ENCODE results near the gene BEND7. TPM values are rescaled to one million over a fixed set of nuclear protein-coding genes. Genes with fewer than 3 reads are reported as not detected.
A peak's percentile ranks its signal among the peaks of the same experiment; 100 is the strongest.

The BEND7 gene
- total RNA-seq, 1 experiment from 2014 or later = 14.8 TPM

DNA sequence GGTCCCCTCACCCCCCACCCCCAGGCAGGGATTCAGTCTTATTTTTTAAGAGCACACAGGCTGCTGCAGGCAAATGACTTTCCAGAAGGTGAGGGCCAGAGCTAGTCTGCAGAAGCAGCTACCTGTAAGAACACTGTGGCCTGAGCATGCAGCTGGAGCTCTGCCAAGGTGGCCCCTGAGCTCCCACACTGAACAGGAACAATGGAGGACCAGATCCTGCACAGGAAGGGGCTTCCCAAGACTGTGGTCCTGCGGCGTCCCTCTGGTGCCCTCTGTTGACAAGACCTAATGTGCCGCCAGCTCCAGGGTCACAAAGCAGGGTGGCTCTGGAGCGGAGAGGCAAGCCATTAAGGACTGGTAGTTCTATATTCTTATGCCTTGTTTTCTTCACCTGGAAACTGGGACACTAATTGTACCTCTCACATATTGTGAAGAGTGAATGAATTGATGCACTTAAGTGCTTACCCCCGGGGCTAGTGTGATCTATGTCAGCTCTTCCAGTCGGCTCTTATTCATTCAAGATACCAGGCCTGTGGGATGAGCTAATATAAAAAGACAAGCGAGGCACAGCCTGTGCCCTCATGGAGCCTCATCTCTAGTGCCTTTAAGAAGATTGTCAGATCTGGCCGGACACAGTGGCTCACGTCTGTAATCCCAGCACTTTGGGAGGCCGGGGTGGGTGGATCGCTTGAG, 8.0 kb upstream of the BEND7 start:
- no peak for TF ChIP-seq EZH2 (IDR thresholded peaks at IDR 0.05; ENCODE audit: borderline replicate concordance, low read depth, low read length, poor library complexity, severe bottlenecking)
- TF ChIP-seq, protein P1, sequence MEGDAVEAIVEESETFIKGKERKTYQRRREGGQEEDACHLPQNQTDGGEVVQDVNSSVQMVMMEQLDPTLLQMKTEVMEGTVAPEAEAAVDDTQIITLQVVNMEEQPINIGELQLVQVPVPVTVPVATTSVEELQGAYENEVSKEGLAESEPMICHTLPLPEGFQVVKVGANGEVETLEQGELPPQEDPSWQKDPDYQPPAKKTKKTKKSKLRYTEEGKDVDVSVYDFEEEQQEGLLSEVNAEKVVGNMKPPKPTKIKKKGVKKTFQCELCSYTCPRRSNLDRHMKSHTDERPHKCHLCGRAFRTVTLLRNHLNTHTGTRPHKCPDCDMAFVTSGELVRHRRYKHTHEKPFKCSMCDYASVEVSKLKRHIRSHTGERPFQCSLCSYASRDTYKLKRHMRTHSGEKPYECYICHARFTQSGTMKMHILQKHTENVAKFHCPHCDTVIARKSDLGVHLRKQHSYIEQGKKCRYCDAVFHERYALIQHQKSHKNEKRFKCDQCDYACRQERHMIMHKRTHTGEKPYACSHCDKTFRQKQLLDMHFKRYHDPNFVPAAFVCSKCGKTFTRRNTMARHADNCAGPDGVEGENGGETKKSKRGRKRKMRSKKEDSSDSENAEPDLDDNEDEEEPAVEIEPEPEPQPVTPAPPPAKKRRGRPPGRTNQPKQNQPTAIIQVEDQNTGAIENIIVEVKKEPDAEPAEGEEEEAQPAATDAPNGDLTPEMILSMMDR (conservative IDR thresholded peaks at IDR 0.05; ENCODE audit: low read depth, low read length) = peak; percentile 80
- no peaks in the 10 kb centered on the region for H3K4me1 ChIP-seq (ENCODE audit: insufficient read depth, low read length, poor library complexity, severe bottlenecking)
- no peak overlapping the region for H3K4me3 ChIP-seq (ENCODE audit: low read depth, low read length, poor library complexity, severe bottlenecking)
- peak; percentile 77 for DNase-seq (ENCODE audit: low spot score)
- no peaks in the 10 kb centered on the region for H3K36me3 ChIP-seq (ENCODE audit: insufficient read depth, low read length, poor library complexity, severe bottlenecking)
- no peaks in the 10 kb centered on the region for H3K9me3 ChIP-seq (ENCODE audit: low read depth, low read length, poor library complexity, severe bottlenecking)
- H3K27me3 ChIP-seq (replicated peaks; ENCODE audit: insufficient read depth, low read depth, low read length, poor library complexity) = peaks cover 19% of the 10 kb centered on the region
- BruUV-seq (replicated peaks) = no TSS peak
- intact Hi-C loops (cut with micrococcal nuclease; ENCODE audit: unreplicated experiment) = loop anchor here (1.0 to 10.0 kb wide), 2 partner anchors 122 to 165 kb away; no protein-coding TSS in a partner anchor
- ChIA-PET POLR2A (ENCODE audit: low non-redundant PET) (no interaction called here), CTCF (interaction anchor here (0.9 to 1.5 kb wide), 5 partner anchors 9 to 184 kb away, joined by 3 to 15 read pairs (median 5); no protein-coding TSS in a partner anchor)
- H3K27ac ChIP-seq (ENCODE audit: low read depth, low read length, poor library complexity, severe bottlenecking) = no peak overlapping the region

DNA sequence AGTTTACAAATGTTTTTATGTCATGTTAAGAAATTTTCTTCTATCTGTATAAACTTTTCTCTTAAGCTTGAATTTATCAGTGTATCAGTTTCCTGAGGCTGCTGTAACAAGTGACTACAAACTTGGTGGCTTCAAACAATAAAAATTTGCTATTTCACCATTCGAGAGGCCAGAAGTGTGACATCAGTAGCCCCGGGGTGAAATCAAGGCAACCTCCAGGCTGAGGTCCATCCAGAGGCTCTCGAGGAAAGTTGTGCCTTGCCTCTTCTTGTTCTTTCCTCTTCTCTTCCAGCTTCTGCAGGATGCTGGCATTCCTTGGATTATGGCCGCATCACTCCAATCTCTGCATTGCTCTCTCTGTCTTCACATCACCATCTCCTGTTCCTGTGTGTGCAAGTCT, 6.5 kb upstream of the BEND7 start:
- Histone ChIP-seq H3K27ac (ENCODE audit: low read depth, low read length, poor library complexity, severe bottlenecking) (no peak overlapping the region), H3K4me3 (ENCODE audit: low read depth, low read length, poor library complexity, severe bottlenecking) (no peak overlapping the region), H3K36me3 (ENCODE audit: insufficient read depth, low read length, poor library complexity, severe bottlenecking) (no peaks in the 10 kb centered on the region), H3K4me1 (ENCODE audit: insufficient read depth, low read length, poor library complexity, severe bottlenecking) (no peaks in the 10 kb centered on the region), H3K27me3 (replicated peaks; ENCODE audit: insufficient read depth, low read depth, low read length, poor library complexity) (peaks cover 4% of the 10 kb centered on the region), H3K9me3 (ENCODE audit: low read depth, low read length, poor library complexity, severe bottlenecking) (no peaks in the 10 kb centered on the region)
- intact Hi-C loops (cut with micrococcal nuclease; ENCODE audit: unreplicated experiment) = loop anchor here (10.0 kb wide), 1 partner anchor 121 kb away; no protein-coding TSS in a partner anchor
- TF ChIP-seq, protein P1 (conservative IDR thresholded peaks at IDR 0.05; ENCODE audit: low read depth, low read length) = no peak
- no peak for TF ChIP-seq EZH2 (IDR thresholded peaks at IDR 0.05; ENCODE audit: borderline replicate concordance, low read depth, low read length, poor library complexity, severe bottlenecking)
- no TSS peak for BruUV-seq (replicated peaks)
- no peak for DNase-seq (ENCODE audit: low spot score)
- ChIA-PET POLR2A (ENCODE audit: low non-redundant PET) (no interaction called here), CTCF (no interaction called here)

DNA sequence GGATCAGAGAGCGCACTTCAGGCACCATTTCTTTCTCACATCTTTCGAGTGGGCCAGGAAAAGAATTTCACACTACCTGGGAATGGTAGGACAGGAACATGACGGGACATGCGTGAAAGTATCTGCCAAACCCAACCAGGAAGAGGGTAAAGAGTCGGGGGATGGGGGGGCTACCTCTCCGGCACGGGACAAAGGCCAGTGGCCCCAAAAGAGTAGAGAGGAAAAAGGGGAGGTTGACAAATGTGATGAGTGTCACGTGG, 830 bp upstream of the BEND7 start:
- no TSS peak for BruUV-seq (replicated peaks)
- Histone ChIP-seq H3K27me3 (replicated peaks; ENCODE audit: insufficient read depth, low read depth, low read length, poor library complexity) (peaks cover 3% of the 10 kb centered on the region), H3K36me3 (ENCODE audit: insufficient read depth, low read length, poor library complexity, severe bottlenecking) (no peaks in the 10 kb centered on the region), H3K9me3 (ENCODE audit: low read depth, low read length, poor library complexity, severe bottlenecking) (no peaks in the 10 kb centered on the region), H3K27ac (ENCODE audit: low read depth, low read length, poor library complexity, severe bottlenecking) (no peak overlapping the region), H3K4me3 (ENCODE audit: low read depth, low read length, poor library complexity, severe bottlenecking) (peak overlapping the region; percentile 54), H3K4me1 (ENCODE audit: insufficient read depth, low read length, poor library complexity, severe bottlenecking) (peaks cover 15% of the 10 kb centered on the region)
- ChIA-PET POLR2A (ENCODE audit: low non-redundant PET) (no interaction called here), CTCF (no interaction called here)
- DNase-seq (ENCODE audit: low spot score) = no peak
- TF ChIP-seq, protein P1 (conservative IDR thresholded peaks at IDR 0.05; ENCODE audit: low read depth, low read length) = no peak
- TF ChIP-seq EZH2 (IDR thresholded peaks at IDR 0.05; ENCODE audit: borderline replicate concordance, low read depth, low read length, poor library complexity, severe bottlenecking) = no peak
- intact Hi-C loops (cut with micrococcal nuclease; ENCODE audit: unreplicated experiment) = no loop called here
